ENCODE results near the gene KLHL36.

DNA sequence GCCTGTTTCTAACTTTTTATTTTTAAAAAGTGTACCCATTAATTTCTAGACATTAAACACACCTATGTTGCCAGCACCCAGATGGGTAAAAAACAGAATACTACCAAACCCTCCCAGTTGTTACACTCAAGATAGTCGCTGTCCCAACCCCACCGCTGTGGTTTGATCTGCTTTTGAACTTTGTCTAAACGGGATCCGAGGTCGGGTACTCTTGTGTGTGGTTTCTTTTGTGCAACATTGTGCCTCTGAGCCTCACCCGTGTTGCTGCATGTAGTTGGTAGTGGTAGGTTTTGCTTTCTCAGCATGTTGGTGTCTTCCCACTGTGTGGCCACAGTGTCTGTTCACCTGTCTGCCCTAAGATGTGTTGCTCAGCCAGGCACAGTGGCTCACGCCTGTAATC, 4.3 kb downstream of the KLHL36 start:
- TF ChIP-seq, protein P1, sequence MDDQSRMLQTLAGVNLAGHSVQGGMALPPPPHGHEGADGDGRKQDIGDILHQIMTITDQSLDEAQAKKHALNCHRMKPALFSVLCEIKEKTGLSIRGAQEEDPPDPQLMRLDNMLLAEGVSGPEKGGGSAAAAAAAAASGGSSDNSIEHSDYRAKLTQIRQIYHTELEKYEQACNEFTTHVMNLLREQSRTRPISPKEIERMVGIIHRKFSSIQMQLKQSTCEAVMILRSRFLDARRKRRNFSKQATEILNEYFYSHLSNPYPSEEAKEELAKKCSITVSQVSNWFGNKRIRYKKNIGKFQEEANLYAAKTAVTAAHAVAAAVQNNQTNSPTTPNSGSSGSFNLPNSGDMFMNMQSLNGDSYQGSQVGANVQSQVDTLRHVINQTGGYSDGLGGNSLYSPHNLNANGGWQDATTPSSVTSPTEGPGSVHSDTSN (IDR thresholded peaks at IDR 0.05), result no peak
- TF ChIP-seq, protein P2, sequence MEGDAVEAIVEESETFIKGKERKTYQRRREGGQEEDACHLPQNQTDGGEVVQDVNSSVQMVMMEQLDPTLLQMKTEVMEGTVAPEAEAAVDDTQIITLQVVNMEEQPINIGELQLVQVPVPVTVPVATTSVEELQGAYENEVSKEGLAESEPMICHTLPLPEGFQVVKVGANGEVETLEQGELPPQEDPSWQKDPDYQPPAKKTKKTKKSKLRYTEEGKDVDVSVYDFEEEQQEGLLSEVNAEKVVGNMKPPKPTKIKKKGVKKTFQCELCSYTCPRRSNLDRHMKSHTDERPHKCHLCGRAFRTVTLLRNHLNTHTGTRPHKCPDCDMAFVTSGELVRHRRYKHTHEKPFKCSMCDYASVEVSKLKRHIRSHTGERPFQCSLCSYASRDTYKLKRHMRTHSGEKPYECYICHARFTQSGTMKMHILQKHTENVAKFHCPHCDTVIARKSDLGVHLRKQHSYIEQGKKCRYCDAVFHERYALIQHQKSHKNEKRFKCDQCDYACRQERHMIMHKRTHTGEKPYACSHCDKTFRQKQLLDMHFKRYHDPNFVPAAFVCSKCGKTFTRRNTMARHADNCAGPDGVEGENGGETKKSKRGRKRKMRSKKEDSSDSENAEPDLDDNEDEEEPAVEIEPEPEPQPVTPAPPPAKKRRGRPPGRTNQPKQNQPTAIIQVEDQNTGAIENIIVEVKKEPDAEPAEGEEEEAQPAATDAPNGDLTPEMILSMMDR (IDR thresholded peaks at IDR 0.05), result no peak
- TF ChIP-seq GABPA (IDR thresholded peaks at IDR 0.05; ENCODE audit: low read depth) (no peak), POLR2AphosphoS5 (IDR thresholded peaks at IDR 0.05; ENCODE audit: low read depth, low read length) (no peak), TAF1 (IDR thresholded peaks at IDR 0.05; ENCODE audit: borderline replicate concordance, low read depth, low read length) (no peak), RXRA (IDR thresholded peaks at IDR 0.05; ENCODE audit: borderline replicate concordance, low read depth) (no peak), YY1 (IDR thresholded peaks at IDR 0.05; ENCODE audit: low read depth) (no peak), NFIC (IDR thresholded peaks at IDR 0.05; ENCODE audit: borderline replicate concordance) (no peak)

All from SK-N-SH (cell line).